Right kidney (tissue), 1 donor: Measurements from ENCODE around the gene TRAF3.
"Not testable (repeated sequence)": the region's sequence is repeated elsewhere in the genome, so short reads cannot be mapped to it uniquely, and the experiment has no call there.

ENCODE experiments used
- DNase-seq: peaks from one replicate; pipeline ENCODE4 v3.0.0-alpha.2; 2016

Gene TRAF3

GRCh38 chr14:102923925-102924486 lies 146.8 kb downstream of the TRAF3 start:
- DNase-seq, result no peak

DNA sequence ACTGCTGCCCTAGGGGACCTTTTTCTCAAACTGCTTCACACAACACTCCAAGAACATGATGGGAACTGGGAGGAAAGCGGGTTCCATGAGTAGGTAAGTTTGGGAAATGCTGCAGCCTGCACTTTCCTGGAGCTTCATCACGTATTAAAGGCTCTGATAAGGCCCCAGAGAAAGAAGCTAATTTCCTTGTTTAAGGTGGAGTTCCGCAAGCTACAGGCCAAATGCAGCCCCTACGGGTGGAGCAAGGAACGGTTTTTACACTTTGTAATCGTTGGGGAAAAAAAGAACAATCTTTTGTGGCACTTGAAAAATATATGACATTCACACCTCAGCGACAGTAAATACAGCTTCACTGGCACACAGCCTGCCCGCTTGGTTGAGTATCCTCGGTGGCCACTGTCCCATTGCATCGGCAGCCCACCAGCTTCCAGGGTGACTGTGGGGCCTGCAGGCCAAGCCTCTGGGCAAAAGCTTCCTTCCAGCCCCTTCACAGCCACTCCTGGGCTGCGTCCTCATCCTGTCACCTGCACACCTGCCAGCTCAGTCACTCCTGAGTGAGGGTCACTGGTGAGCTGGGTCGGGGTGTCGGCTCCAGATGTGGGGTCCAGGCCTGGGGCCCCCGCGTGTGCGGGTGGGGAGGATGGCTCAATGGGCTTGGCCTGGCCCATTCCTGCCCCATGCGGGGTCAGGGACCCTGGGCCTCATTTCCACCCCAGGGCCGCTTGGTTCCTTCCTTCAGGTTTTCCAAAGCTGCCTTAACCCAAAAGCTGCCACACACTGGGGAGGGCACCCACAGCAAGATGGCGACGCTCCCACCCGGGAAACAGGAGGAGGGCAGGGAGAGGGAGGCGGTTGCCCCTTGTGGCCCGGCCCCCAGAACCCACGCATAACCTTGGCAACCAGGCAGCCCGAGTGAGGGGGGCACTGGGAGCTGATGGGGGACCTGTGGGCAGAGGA lies 147.7 kb downstream of the TRAF3 start:
- DNase-seq, result no peak

DNA sequence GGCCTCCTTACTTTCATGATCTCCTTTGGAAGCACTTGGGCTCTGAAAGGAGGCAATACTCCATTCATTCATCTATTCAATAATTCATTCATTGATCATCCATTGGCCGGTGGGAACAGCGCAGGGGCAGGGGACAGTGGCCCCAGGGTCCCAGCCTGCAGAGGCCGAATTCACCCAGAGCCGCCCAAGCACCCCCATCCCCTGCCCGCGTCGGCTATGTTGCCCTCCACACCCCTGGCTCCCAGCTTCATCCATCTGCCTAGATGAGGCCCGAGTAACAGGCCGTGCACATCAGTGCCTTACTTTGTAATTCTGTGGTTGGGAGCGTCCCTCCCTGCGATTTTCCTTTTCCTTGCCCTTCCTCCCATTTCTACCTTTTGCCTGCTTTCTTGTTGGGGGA lies 148.4 kb downstream of the TRAF3 start:
- DNase-seq, result no peak

- DNase-seq, result no peak
Measured at GRCh38 chr14:102926104-102926503, 148.9 kb downstream of the TRAF3 start.

DNA sequence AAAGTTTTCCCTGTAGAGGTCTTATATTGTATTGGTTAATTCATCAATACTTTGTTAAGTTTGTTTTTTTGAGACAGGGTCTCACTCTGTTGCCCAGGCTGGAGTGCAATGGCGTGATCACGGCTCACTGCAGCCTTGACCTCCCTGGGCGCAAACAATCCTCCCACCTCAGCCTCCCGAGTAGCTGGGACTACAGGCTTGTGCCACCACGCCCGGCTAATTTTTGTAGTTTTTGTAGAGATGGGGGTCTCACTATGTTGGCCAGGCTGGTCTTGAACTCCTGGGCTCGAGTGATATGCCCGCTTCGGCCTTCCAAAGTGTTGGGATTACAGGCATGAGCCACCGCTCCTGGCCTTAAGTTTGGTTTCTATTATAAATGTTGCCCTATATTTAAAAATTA lies 149.6 kb downstream of the TRAF3 start:
- not testable (repeated sequence) for DNase-seq

DNA sequence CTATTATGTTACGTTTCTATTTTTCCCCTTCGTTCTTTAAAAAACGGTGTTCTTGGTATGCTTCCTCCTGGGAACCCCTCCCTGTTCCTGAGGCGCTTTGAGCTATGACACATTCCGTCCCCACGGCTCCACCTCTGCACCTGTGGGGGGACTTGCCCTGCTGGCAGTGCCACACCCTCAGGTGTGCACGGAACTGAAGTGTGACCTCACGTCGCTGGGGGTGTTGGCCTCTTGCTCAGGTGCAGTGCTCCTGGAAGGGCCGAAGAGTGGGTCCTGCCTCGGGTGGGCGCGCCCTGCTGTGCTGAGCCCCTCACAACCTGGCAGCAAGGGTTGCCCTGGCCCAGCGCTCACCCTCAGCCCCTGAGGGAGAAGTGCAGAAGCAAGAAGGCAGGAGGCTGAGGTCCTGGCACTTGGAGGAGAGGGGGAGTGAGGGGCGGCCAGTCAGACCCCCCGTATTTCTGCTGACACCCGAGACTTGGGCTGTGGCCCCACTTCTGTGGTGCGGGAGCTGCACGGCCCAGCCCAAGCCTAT lies 150.2 kb downstream of the TRAF3 start:
- DNase-seq, result peak; percentile 35

- DNase-seq, result peak; percentile 88
Measured at GRCh38 chr14:102927878-102928411, 150.7 kb downstream of the TRAF3 start.

- peak; percentile 65 for DNase-seq
Measured at GRCh38 chr14:102928412-102929240, 151.4 kb downstream of the TRAF3 start.

DNA sequence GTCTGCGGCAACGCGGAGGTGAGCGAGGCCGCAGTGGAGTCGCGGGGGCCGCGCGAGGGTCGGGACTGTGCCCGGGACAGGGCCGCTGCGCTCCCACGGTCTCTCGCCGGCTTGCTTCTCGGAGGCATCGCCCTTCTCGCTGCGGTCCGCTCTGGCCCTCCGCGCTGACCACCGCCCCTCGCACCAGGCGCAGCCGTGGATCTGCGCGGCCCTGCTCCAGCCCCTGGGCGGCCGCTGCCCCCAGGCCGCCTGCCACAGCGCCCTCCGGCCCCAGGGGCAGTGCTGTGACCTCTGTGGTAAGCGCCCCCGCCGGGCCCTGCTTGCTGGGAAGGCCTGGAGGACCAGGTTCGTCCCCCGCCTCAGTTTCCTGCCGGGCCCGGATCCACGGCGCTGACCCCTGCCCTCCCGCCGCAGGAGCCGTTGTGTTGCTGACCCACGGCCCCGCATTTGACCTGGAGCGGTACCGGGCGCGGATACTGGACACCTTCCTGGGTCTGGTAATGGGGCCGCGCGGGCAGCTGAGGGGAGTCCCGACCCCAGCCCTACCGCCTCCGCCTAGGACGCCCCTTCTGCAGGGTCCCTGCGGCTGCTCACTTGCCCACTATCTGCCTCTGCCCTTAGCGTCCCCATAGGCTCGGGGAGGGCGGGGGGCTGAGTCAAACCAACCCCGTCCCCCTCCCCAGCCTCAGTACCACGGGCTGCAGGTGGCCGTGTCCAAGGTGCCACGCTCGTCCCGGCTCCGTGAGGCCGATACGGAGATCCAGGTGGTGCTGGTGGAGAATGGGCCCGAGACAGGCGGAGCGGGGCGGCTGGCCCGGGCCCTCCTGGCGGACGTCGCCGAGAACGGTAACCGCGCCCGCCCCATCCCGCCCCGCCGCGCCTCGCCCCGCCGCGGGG lies 152.2 kb downstream of the TRAF3 start:
- DNase-seq, result peak; percentile 57

GRCh38 chr14:102930138-102930752 lies 153.0 kb downstream of the TRAF3 start:
- DNase-seq, result no peak

DNA sequence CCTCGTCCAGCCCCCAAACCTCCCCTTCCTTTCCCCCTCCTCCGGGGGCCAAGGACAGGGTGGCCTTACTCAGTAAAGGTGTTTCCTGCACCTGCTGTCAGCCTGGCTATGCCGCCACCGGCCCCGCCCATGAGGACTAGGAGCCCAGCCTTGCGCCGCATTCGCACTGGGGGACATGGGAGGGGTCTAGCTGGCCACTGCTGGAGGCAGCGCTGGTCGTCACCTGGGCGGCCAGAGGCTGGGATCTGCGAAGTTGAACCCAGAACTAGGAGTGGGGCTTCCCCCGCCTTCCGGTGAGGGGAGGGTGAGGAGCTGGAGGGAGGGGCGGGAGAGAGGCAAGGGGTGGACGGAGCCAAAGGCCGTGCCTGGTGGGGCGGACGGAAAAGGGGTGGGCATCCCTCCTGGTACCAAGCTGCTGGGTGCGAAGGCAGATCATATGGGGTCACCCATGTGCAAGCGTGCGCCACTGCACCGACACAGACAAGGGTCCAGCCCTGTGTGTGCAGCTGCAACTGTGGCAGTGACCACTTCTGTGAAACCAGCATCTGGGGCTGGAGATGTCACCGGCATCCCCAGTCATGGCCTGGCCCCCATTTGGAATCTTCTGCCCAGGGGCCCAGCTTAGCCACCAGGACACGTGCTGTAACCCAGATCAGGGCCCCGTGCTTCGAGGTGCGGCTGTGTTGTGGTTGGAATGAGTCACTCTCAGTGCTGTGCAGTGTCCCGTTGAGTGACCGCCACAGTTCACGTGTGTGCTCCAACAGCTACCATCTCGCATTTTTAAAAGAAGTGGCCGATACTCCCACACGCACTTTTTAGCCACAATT lies 153.7 kb downstream of the TRAF3 start:
- DNase-seq, result peak; percentile 50

DNA sequence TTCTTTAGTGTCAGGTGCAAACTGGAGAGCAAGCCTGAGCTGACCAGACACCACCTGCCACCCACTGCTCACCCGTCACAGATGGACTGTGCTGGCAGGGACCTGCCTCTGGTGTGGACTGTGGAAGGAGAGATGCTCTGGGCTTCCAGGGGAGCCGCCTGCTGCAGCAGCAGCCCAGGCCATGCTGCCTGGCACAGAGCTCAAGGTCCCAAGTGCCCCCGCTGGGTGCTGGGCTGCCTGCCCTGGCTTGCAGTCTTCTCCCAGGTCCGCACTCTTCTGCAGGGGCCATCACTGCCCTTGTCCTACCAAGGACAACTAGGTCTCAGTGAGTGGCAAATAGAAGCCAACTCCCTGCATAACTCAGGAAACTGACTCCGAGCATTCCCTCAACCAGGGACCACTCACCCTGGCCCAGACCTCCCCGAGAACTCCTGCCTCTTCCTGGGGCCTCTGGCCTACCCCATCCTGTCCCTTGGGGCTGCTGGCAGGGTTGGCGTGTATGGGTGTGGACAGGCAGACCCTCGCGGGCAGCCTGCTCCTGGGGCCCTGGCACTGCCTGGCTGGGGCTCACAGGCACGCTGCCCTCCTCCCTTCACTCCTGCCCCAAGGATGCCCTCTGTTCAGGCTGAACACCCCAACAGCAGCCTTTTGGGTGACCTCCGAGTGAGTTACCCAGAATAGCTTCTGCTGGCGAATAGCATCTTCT lies 154.5 kb downstream of the TRAF3 start:
- DNase-seq, result no peak

- no peak for DNase-seq
Measured at GRCh38 chr14:102932484-102933248, 155.4 kb downstream of the TRAF3 start.

DNA sequence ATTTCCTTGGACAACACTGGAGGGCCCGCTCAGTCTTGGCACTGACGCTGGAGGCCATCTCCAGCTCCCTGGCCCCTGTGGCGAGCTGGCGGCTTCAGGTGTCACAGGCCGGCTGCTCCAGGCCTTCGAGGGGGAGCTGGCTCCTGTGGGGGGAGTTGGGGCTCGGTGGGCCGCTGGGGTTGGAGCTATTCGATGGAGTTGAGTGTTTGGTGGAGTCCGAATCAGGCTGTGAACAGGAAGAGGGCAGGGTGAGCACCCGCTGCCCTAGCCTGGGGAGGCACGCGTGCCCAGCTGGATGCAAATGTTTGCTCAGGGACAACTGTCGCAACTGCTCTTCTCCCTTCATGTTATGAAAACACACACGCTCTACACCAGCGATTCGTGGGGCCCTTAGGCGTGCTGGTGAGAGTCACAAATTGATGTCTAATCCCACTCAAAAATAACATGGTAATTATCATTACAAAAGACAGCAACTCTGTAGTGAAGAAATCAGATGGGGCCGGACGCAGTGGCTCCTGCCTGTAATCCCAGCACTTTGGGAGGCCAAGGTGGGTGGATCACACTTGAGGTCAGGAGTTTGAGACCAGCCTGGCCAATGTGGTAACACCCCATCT lies 156.5 kb downstream of the TRAF3 start:
- no peak for DNase-seq

DNA sequence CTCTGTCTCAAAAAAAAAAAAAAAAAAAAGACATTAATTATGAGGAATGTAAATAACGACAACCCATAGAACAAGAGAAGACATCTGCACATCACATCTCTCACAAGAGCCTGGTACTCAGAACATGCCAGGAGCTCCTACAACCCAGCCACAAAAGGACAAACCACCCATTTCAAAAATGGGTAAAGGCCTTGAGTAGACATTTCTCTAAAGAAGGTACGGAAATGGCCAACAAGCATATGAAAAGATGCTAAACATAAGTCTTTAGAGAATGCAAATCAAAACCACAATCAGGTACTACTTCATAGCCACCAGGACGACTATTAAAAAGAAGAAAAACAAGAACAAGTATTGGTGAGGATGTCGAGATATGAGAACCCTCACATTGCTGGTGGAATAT lies 158.5 kb downstream of the TRAF3 start:
- no peak for DNase-seq

- no peak for DNase-seq
Measured at GRCh38 chr14:102937331-102938175, 160.3 kb downstream of the TRAF3 start.

- no peak for DNase-seq
Measured at GRCh38 chr14:102938191-102938590, 160.9 kb downstream of the TRAF3 start.
